HS-27A (cell line): ENCODE data around the gene ZFP3.
"Not testable (repeated sequence)": the region's sequence is repeated elsewhere in the genome, so short reads cannot be mapped to it uniquely, and the experiment has no call there.

ENCODE experiments used
- DNase-seq: peaks from one replicate; pipeline ENCODE4 v3.0.0-alpha.2; 2012; ENCODE audit warnings: low read depth, missing footprints

Gene ZFP3

GRCh38 chr17:5138616-5139457, 60.6 kb downstream of the ZFP3 start:
- no peak for DNase-seq

DNA sequence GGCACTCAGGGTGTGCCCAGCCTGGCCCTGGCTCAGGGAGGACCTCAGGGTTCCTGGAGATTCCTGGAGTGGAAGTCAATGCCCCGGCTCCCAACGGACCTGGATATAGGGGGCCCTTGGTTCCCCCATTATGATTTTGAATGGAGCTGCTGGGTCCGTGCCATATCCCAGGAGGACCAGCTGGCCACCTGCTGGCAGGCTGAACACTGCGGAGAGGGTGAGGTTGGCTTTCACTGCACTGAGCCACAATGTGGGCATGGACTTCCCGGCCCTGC, 61.1 kb downstream of the ZFP3 start:
- no peak for DNase-seq

GRCh38 chr17:5142877-5143276, 64.6 kb downstream of the ZFP3 start:
- DNase-seq: not testable (repeated sequence)
